Ishikawa (cell line): Measurements from ENCODE around the gene RBM42.

ENCODE experiments used
- CEBPB ChIP-seq: IDR thresholded peaks from 2 replicates; pipeline ENCODE4 v1.6.1; 2012
- CREB1 ChIP-seq: IDR thresholded peaks from 2 replicates; pipeline ENCODE4 v1.6.1; 2012; ENCODE audit warnings: low read depth
- EGR1 ChIP-seq: IDR thresholded peaks from 2 replicates; pipeline ENCODE4 v1.6.1; 2012
- EP300 ChIP-seq: IDR thresholded peaks from 2 replicates; pipeline ENCODE4 v1.6.1; 2012; ENCODE audit warnings: borderline replicate concordance
- FOXM1 ChIP-seq: IDR thresholded peaks from 2 replicates; pipeline ENCODE4 v1.6.1; 2012; ENCODE audit warnings: low read depth, borderline replicate concordance
- NFIC ChIP-seq: IDR thresholded peaks from 2 replicates; pipeline ENCODE4 v1.6.1; 2012
- RAD21 ChIP-seq: IDR thresholded peaks from 2 replicates; pipeline ENCODE4 v1.6.1; 2012; ENCODE audit warnings: low read depth
- TAF1 ChIP-seq: IDR thresholded peaks from 2 replicates; pipeline ENCODE4 v1.6.1; 2012; ENCODE audit warnings: low read depth, mild to moderate bottlenecking
- TCF12 ChIP-seq: IDR thresholded peaks from 2 replicates; pipeline ENCODE4 v1.6.1; 2012; ENCODE audit warnings: low read depth
- TEAD4 ChIP-seq: IDR thresholded peaks from 2 replicates; pipeline ENCODE4 v1.6.1; 2012
- YY1 ChIP-seq: IDR thresholded peaks from 2 replicates; pipeline ENCODE4 v1.6.1; 2012; ENCODE audit warnings: low read depth
- ZBTB7A ChIP-seq: IDR thresholded peaks from 2 replicates; pipeline ENCODE4 v1.6.1; 2012; ENCODE audit warnings: low read depth
- TF ChIP-seq, protein P1 (sequence below): IDR thresholded peaks from 2 replicates; pipeline ENCODE4 v1.6.1; 2012
- TF ChIP-seq, protein P2 (sequence below): IDR thresholded peaks from 2 replicates; pipeline ENCODE4 v1.6.1; 2012
- TF ChIP-seq, protein P3 (sequence below): IDR thresholded peaks from 2 replicates; pipeline ENCODE4 v1.6.1; 2012; ENCODE audit warnings: low read depth, mild to moderate bottlenecking

The RBM42 gene

DNA sequence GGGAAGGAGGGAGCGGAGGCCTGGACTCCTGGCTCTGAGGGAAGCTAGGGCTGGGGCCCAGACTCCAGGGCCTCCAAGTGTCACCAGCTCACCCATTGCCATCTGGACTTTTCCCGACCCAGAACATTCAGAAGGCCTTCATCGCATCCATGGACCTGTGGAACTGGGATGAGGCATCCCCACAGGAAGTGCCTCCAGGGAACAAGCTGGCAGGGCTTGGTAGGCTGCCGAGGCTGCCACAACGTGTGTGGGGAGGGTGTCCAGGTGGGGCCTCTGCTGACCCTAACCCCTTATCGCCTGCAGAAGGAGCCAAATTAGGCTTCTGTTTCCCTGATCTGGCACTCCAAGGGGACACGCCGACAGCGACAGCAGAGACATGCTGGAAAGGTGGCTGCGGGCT, 13.5 kb downstream of the RBM42 start:
- TF ChIP-seq EP300: no peak
- no peak for TF ChIP-seq RAD21
- TF ChIP-seq CREB1: no peak
- TF ChIP-seq, protein P1, sequence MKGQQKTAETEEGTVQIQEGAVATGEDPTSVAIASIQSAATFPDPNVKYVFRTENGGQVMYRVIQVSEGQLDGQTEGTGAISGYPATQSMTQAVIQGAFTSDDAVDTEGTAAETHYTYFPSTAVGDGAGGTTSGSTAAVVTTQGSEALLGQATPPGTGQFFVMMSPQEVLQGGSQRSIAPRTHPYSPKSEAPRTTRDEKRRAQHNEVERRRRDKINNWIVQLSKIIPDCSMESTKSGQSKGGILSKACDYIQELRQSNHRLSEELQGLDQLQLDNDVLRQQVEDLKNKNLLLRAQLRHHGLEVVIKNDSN: no peak
- TF ChIP-seq ZBTB7A: no peak
- no peak for TF ChIP-seq CEBPB
- no peak for TF ChIP-seq NFIC
- no peak for TF ChIP-seq TEAD4
- TF ChIP-seq, protein P2, sequence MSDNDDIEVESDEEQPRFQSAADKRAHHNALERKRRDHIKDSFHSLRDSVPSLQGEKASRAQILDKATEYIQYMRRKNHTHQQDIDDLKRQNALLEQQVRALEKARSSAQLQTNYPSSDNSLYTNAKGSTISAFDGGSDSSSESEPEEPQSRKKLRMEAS: no peak
- no peak for TF ChIP-seq YY1
- TF ChIP-seq TAF1: no peak
- TF ChIP-seq EGR1: no peak

DNA sequence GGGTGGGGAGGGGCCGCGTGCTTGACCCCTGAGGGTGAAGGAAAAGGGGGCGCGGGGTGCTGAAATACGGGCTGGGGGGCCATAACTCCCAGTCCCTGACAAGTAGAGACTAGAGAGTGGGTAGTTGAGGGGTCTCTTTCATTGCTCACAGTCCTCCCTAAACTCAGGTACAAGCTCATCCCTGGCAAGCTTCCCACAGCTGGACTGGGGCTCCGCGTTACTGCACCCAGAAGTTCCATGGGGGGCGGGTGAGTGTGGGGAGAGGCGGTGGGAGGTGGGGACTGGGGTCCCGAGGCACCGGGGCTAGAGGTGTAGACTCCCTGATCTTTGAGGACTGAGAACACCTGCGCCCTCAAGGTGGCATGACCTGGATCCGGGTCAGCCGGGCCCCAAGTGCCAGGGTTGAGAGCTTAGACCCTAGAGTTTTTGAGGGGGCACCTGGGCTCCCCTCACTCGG, 14.0 kb downstream of the RBM42 start:
- TF ChIP-seq TEAD4 (no peak), EP300 (no peak), FOXM1 (no peak), NFIC (no peak), CREB1 (no peak)
- TF ChIP-seq, protein P1: no peak

DNA sequence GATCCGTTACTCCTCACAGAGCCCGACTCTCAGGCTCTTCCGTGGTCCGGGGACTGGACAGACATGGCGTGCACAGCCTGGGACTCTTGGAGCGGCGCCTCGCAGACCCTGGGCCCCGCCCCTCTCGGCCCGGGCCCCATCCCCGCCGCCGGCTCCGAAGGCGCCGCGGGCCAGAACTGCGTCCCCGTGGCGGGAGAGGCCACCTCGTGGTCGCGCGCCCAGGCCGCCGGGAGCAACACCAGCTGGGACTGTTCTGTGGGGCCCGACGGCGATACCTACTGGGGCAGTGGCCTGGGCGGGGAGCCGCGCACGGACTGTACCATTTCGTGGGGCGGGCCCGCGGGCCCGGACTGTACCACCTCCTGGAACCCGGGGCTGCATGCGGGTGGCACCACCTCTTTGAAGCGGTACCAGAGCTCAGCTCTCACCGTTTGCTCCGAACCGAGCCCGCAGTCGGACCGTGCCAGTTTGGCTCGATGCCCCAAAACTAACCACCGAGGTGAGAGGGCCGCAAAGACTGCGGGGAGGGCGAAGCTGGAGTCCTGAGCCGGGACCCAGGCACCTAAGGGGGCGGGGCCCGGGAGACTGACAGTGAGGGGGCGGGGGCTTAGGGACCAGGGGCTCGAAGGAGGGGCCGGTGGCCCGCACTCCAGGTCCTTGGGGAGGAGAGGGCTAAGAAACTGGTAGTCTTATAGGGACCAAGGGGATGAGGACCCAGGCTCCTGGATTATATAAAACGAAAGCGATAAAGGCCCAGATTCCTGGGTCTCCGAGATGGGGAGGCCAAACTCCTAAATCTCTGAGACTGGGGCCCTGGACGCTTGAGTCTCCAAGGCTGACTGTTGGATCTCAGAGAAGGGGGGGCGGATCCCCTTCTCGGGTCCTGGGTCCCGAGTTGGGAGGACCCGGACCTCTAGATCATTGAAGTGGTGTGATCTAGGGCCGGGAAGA, 14.7 kb downstream of the RBM42 start:
- TF ChIP-seq TAF1 (peak; percentile 77), TEAD4 (no peak), NFIC (peak; percentile 40), EP300 (peak; percentile 55; the same call in 1 of the 2 replicates), CEBPB (no peak)
- TF ChIP-seq, protein P2: peak; percentile 95

DNA sequence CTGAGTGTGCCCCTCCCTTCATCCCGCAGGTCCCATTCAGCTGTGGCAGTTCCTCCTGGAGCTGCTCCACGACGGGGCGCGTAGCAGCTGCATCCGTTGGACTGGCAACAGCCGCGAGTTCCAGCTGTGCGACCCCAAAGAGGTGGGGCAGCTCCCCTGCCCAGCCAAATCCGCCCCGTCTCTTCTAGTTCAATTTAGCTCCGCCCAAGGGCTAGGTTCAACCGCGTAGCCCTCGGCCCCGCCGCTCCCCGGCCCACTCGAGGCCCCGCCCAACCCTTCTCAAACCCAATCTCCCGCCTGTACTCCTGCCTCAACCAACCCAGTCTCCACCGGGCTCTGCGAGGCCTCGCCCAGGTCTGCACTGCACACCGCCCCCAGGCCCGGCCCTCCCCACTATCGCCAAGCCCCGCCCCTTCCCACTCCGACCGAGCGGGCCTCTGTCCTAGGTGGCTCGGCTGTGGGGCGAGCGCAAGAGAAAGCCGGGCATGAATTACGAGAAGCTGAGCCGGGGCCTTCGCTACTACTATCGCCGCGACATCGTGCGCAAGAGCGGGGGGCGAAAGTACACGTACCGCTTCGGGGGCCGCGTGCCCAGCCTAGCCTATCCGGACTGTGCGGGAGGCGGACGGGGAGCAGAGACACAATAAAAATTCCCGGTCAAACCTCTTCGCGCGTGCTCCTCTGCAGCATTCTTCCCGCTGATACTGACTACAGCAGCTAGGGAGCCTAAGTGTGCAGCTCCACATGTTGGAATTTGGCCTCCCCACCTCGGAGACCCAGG, 15.6 kb downstream of the RBM42 start:
- TF ChIP-seq YY1: no peak
- TF ChIP-seq, protein P1: no peak
- TF ChIP-seq TEAD4: no peak
- no peak for TF ChIP-seq RAD21
- TF ChIP-seq, protein P3, sequence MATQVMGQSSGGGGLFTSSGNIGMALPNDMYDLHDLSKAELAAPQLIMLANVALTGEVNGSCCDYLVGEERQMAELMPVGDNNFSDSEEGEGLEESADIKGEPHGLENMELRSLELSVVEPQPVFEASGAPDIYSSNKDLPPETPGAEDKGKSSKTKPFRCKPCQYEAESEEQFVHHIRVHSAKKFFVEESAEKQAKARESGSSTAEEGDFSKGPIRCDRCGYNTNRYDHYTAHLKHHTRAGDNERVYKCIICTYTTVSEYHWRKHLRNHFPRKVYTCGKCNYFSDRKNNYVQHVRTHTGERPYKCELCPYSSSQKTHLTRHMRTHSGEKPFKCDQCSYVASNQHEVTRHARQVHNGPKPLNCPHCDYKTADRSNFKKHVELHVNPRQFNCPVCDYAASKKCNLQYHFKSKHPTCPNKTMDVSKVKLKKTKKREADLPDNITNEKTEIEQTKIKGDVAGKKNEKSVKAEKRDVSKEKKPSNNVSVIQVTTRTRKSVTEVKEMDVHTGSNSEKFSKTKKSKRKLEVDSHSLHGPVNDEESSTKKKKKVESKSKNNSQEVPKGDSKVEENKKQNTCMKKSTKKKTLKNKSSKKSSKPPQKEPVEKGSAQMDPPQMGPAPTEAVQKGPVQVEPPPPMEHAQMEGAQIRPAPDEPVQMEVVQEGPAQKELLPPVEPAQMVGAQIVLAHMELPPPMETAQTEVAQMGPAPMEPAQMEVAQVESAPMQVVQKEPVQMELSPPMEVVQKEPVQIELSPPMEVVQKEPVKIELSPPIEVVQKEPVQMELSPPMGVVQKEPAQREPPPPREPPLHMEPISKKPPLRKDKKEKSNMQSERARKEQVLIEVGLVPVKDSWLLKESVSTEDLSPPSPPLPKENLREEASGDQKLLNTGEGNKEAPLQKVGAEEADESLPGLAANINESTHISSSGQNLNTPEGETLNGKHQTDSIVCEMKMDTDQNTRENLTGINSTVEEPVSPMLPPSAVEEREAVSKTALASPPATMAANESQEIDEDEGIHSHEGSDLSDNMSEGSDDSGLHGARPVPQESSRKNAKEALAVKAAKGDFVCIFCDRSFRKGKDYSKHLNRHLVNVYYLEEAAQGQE: peak; percentile 65
- TF ChIP-seq FOXM1: no peak
- 0 out of 2 replicates have a peak, but pooled peaks have one; percentile 7 for TF ChIP-seq TCF12
- TF ChIP-seq, protein P2: no peak; the same call in none of the 2 replicates
- TF ChIP-seq EP300: no peak
- TF ChIP-seq EGR1: no peak
- no peak for TF ChIP-seq CEBPB
- no peak for TF ChIP-seq TAF1
- TF ChIP-seq ZBTB7A: peak; percentile 41; the same call in 1 of the 2 replicates
- no peak for TF ChIP-seq CREB1
- TF ChIP-seq NFIC: no peak

DNA sequence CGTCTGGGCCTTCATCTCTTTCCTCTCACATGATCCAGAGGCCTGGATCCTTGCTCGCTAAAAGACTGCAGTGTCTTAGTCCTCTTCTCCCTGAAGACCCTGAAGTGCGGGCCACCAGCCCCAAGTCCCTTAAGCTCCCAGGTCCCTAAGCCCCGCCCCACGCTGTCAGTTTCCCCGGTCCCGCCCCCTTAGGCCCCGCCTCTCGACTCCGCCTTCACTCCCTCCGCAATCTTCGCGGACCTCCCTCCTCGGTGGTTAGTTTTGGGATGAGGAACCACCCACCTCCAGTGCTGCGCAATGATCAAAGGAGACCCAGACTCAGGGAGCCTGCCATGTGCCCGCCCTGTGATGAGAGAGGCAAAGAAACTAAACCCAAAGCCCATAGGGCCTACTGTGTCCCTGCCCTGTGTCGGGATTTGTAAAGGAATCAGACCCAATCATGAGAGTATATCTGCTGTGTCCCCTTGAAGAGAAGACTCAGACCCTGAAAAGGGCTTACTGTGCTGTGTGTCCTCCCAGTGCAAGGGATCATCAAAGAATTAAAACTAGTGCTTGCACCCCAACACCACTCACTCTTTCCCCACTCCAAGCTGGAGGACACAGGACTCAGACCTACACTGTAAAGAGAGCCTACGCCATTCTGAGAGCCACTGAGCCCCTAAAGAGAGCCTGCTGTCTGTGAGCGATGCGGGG, 16.3 kb downstream of the RBM42 start:
- TF ChIP-seq TAF1 (no peak), TEAD4 (no peak), EP300 (no peak), NFIC (no peak)
- TF ChIP-seq, protein P3: no peak
